ENCODE data around the gene SENP5.
"Not testable (repeated sequence)": the region's sequence is repeated elsewhere in the genome, so short reads cannot be mapped to it uniquely, and the experiment has no call there.

The SENP5 gene

GRCh38 chr3:196867507-196868296, at the start of gene SENP5:
Gene SENP5, plus strand, starts transcription at chr3:196867920. Its CDS starts 17,262 bp downstream, at chr3:196885182.
- peak; percentile 83 for DNase-seq (ENCODE audit: low read depth)

GRCh38 chr3:196821806-196822355, 45.8 kb upstream of the SENP5 start:
- DNase-seq (ENCODE audit: low read depth) = no peak

- not testable (repeated sequence) for DNase-seq (ENCODE audit: low read depth)
Measured at GRCh38 chr3:196829651-196830050, 38.1 kb upstream of the SENP5 start.

- no peak for DNase-seq (ENCODE audit: low read depth)
Measured at GRCh38 chr3:196835086-196835485, 32.6 kb upstream of the SENP5 start.

- DNase-seq (ENCODE audit: low read depth) = not testable (repeated sequence)
Measured at GRCh38 chr3:196836626-196837025, 31.1 kb upstream of the SENP5 start.

GRCh38 chr3:196837819-196838420, 29.8 kb upstream of the SENP5 start:
- DNase-seq (ENCODE audit: low read depth) = peak; percentile 52

- not testable (repeated sequence) for DNase-seq (ENCODE audit: low read depth)
Measured at GRCh38 chr3:196839351-196839750, 28.4 kb upstream of the SENP5 start.

- no peak for DNase-seq (ENCODE audit: low read depth)
Measured at GRCh38 chr3:196842567-196843434, 24.9 kb upstream of the SENP5 start.

- no peak for DNase-seq (ENCODE audit: low read depth)
Measured at GRCh38 chr3:196843435-196844110, 24.1 kb upstream of the SENP5 start.

- DNase-seq (ENCODE audit: low read depth) = not testable (repeated sequence)
Measured at GRCh38 chr3:196844235-196845219, 23.2 kb upstream of the SENP5 start.

GRCh38 chr3:196848375-196848774, 19.3 kb upstream of the SENP5 start:
- not testable (repeated sequence) for DNase-seq (ENCODE audit: low read depth)

GRCh38 chr3:196849180-196849741, 18.5 kb upstream of the SENP5 start:
- no peak for DNase-seq (ENCODE audit: low read depth)

- not testable (repeated sequence) for DNase-seq (ENCODE audit: low read depth)
Measured at GRCh38 chr3:196863000-196863399, 4.7 kb upstream of the SENP5 start.

GRCh38 chr3:196867155-196867506, 589 bp upstream of the SENP5 start:
- no peak for DNase-seq (ENCODE audit: low read depth)

- no peak for DNase-seq (ENCODE audit: low read depth)
Measured at GRCh38 chr3:196868297-196868661, 559 bp downstream of the SENP5 start.

- DNase-seq (ENCODE audit: low read depth) = no peak
Measured at GRCh38 chr3:196872316-196872715, 4.6 kb downstream of the SENP5 start.

GRCh38 chr3:196874511-196875094, 6.9 kb downstream of the SENP5 start:
- DNase-seq (ENCODE audit: low read depth) = not testable (repeated sequence)

- DNase-seq (ENCODE audit: low read depth) = no peak
Measured at GRCh38 chr3:196875258-196875657, 7.5 kb downstream of the SENP5 start.

GRCh38 chr3:196883361-196883760, 15.6 kb downstream of the SENP5 start:
- DNase-seq (ENCODE audit: low read depth) = no peak

GRCh38 chr3:196886144-196886543, 18.4 kb downstream of the SENP5 start:
- DNase-seq (ENCODE audit: low read depth) = no peak

Measured in activated T-helper 9 cell treated with anti-CD3 and anti-CD28 coated beads, Interleukin-2, amount 50 U/mL, for 16 hours (primary cell).